ENCODE measurements around the gene AJUBA.
"Not testable (repeated sequence)": the region's sequence is repeated elsewhere in the genome, so short reads cannot be mapped to it uniquely, and the experiment has no call there.

Gene AJUBA

DNA sequence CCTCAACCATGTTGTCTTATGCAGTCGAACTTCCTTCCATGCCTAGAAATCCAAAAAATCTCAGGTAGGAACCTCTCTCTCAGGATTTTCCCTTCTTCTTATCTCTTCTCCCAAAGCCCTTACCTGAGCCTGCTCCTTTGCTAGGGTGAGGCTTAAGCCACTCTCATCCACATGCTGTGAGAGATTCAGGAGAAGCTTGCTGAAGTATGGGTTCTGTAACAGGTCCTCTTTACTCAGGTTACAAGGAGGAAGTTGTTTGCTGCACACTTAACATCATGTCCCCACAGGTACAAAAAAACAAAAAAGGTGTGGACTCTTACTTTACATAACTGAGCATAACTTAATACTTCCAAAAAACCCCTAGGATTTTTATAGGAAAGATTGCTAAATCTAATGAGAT, 29.9 kb downstream of the AJUBA start:
- no peak for DNase-seq (ENCODE audit: low read depth in 1 of 2, low spot score in 1 of 2)

DNA sequence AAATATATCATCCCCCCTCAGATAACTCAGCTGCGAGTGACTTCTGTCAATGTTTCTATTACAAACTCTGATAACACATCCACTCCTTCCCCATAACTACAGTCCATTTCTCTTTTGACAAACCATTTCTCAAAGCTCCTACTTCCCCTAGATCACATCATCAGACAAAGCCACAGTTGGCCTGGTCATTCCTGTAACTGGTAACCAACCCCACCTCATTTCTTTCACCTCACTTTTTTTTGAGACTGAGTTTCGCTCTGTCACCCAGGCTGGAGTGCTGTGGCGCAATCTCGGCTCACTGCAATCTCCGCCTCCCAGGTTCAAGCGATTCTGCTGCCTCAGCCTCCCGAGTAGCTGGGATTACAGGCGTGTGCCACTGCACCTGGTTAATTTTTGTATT, 30.6 kb downstream of the AJUBA start:
- DNase-seq (ENCODE audit: low read depth in 1 of 2, low spot score in 1 of 2), result not testable (repeated sequence)

DNA sequence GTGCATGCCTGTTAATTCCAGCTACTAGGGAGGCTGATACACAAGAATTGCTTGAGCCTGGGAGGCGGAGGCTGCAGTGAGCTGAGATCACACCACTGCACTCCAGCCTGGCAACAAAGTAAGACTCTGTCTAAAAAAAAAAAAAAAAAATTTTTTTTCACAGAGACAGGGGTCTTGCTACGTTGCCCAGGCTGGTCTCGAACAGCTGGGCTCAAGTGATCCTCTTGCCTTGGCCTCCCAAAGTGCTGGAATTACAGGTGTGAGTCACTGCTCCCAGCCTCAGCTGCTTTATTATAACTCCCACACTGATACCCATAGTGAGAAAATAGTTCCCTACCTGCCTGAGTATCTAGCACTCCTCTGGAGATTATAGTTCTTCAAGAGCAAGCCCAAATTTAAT, 36.7 kb downstream of the AJUBA start:
- DNase-seq (ENCODE audit: low read depth in 1 of 2, low spot score in 1 of 2), result no peak

DNA sequence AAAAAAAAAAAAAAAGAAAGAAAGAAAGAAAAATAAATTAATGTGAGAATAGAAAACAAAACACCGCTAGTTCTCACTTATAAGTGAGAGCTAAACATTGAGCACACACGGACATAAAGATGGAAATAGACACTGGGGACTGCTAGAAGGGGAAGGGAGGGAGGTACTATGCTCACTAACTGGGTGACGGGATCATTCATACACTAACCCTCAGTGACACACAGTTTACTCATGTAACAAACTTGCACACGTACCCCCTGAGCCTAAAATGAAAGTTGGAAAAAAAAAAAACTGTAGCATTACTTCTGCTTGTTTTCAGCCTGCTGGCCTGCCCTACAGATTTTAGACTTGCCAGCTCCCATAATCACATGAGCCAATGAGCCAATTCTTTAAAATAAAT, 42.7 kb downstream of the AJUBA start:
- DNase-seq (ENCODE audit: low read depth in 1 of 2, low spot score in 1 of 2), result no peak

DNA sequence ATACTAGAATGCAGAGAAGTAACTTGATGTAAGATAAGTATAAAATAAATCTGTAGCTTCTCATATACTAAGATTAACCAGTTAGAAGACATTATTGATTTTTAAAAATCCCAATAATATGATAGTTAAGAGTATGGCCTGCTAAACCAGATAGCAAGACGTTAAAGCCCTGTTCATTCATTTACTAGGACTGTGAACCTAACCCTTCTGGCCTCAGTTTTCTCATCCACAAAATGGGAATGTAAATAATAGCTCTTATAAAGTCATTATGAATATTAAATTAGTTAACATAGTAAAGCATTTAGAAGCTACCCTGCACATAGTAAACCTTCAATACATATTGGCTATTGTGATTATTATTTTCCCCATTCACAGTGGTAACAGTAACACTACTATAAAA, 47.2 kb downstream of the AJUBA start:
- DNase-seq (ENCODE audit: low read depth in 1 of 2, low spot score in 1 of 2), result no peak

DNA sequence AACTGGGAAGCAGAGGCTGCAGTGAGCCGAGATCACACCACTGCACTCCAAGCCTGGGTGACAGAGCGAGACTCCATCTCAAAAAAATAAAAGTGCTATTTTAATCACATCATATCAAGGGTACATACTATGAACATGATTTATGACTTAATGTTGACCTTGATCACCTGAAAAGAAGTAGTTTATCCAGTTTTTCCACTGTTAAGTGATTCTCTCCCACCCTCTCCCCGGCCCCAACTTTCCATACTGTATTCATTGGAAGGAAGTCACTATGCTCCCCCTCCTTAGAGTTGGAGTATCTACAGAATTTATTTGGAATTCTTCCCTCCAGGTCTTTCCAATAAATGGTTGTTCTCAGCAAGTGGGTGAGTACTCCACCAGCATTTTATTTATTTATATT, 50.2 kb downstream of the AJUBA start:
- DNase-seq (ENCODE audit: low read depth in 1 of 2, low spot score in 1 of 2), result no peak

DNA sequence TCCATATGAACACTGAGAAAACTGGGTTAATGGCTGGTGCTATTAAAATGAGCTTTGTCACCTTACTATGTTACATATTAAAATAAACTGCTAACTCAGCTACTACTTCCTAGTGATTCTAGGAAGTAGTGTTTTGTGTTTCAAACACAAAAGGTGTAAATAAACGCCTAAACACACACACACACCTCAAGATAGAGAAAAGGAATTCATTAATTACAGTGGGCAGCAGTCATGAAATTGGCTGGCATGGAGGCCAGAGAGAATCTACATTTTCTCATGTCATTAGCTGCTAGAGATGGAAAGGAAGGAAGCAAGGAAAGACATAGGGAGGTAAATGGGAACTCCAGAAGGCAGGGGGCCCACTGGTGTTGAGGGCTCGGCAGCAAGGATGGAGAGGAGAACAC, 52.4 kb downstream of the AJUBA start:
- no peak for DNase-seq (ENCODE audit: low read depth in 1 of 2, low spot score in 1 of 2)

DNA sequence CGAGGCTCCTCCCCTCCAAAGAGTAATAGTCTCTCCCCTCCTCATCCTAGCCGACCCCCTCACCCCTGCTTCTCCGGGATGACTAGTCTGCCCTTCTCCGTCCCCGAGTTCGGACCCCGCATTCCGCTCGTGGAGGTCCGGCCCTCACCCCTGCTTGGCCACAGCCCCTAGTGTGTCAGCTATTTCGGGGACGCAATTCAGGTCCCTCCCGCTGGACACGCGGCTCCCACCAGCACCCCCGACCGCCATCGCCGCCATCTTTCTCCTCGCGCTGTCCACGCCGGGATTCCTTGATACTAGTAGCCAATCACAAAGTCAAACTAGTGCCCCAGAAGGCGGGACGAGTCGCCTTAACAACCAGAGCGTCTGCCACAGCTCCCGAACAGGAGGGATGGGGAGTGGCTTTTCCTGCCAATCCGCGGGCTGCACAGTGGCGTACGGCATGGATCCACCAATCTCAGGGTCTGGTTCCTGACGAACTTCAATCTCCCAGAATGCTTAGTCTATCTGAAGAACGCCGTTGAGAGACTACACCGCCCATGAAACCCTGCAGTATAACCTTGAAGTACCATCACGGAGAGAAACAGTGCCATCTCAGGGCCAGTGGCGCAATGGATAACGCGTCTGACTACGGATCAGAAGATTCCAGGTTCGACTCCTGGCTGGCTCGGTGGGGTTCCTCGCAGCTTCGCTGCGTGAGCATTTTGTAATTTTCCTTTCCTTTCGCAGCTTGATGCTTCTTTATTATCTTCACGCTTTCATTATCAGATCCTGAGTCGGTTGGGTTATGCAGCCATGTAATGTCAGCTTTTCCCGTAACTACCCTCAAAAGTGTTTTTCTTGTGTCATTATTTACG, 53.0 kb downstream of the AJUBA start, which contains the start of gene PRMT5:
TSS of gene PRMT5 (minus strand) at position 273 of the 857 bp plus-strand sequence. CDS start at position 258, 15 bp downstream.
- DNase-seq (ENCODE audit: low read depth in 1 of 2, low spot score in 1 of 2), result peak; percentile 92 to 93

DNA sequence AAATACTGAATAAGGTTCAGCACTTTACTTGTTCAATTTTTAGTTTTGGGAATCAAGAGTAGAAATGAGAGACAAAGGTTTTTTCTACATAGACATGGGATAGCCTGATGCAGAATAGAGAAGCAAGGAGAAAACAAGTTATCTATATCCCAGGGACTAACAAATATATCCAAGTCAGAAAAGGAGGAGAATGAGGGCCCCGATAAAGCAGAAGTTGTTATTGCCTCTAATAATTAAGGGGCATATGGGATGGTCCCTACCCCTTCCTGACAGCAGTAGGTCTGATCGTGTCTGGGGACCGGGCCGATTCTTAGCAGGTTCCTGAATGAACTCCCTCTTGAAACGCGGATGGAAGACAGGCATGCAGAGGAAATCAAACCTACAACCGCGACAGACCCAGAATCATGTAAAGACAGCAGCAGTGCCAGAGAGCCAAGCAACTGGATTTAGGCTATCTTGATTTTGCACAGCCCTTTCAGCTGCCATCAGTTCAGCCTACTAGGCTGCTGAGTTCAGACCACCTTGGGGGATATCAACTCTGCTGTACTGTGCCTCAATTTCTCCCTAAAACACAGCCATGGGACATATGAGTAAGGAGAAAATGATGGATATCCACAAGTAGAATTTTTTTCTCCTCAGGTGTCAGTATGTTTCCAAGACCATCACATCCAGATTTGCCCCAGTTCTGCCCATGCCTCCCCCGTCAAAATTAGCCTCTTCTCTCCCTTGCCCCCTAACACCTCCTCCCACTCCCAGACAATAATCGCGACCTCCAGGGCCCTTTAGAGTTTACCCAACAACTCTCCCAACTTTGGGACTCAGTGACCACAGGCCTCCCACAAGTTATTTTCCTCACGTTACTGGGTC, 53.9 kb downstream of the AJUBA start:
- no peak for DNase-seq (ENCODE audit: low read depth in 1 of 2, low spot score in 1 of 2)

DNA sequence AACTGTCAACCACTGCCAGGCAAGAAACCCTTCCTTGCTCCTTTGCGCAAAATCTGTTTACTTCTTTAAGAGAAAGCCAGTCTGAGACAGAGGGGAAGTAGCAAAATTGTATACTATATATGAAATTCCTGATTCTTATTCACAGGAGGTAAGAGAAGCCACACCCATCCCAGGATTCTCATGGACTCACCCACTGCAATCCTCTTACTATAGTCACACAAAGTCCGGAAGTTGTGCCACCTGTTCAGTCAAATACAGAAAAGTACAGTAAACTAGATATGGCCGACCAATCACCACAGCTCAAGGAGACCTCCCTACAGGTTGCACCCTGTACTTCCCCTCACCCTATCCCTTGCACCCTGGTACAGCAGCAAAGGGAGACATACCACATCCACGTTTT, 56.0 kb downstream of the AJUBA start:
- DNase-seq (ENCODE audit: low read depth in 1 of 2, low spot score in 1 of 2), result no peak

DNA sequence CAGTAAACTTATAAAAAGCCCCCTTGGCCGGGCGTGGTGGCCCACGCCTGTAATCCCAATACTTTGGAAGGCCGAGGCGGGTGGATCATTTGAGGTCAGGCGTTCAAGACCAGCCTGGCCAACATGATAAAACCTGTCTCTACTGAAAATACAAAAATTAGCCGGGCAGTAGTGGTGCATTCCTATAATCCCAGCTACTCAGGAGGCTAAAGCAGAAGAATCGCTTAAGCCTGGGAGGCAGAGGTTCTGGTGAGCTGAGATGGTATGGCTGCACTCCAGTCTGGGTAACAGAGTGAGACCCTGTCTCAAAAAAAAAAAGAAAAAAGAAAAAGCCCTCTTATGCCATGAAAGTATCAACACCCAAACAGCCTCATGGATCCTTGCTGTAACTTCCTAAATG, 56.8 kb downstream of the AJUBA start:
- DNase-seq (ENCODE audit: low read depth in 1 of 2, low spot score in 1 of 2), result no peak

DNA sequence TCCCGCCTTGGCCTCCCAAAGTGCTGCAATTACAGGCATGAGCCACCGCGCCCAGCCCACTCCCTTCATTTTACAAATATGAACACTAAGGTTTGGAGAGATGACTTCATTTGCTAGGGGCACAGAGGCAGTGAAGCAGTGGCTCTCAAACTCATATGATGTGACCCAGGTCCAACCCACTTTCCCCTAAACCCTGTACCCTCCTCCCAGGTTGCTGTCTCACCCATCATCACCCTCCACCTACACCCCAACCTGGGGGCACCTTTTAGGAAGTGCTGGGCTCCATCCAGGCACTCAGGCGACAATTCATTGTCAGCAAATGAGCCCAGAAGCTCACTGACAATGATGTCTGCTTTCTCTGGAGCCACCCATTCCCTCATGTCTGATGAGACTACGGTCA, 58.6 kb downstream of the AJUBA start:
- DNase-seq (ENCODE audit: low read depth in 1 of 2, low spot score in 1 of 2), result no peak

DNA sequence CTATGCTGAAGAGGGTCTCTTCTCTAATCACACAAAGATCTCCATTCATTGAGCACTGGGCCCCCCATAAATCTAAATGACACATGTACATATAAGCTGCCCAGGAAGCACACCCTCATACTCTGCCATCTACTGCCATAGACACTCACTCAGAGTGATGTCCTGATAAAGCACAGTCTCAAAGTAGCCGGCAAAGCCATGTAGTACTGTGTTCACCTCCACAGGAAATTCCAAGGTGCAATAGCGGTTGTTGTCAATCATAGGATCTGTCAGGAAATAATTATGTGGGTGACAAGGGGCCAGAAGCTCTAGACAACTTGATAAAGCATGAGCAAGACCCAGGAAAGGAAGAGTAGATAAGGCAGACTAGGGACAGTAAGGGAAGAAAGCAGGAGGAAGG, 60.1 kb downstream of the AJUBA start:
- DNase-seq (ENCODE audit: low read depth in 1 of 2, low spot score in 1 of 2), result no peak

Data from stimulated activated CD4-positive, alpha-beta T cell treated with anti-CD3 and anti-CD28 coated beads, Interleukin-15, amount 100 ng/mL, for 1 hour (primary cell).